Stimulated activated CD8-positive, alpha-beta memory T cell treated with anti-CD3 and anti-CD28 coated beads, Interleukin-7, amount 100 ng/mL, for 48 hours (primary cell): ENCODE results near the gene UBR2.
A peak's percentile ranks its signal among the peaks of the same experiment; 100 is the strongest.

Experiments
- DNase-seq, 2 donors: peaks; one replicate each; pipeline ENCODE4 v3.0.0-alpha.2; 2020; ENCODE audit warnings: low read depth in 1 of 2; ENCODE audit errors: extremely low read depth in 1 of 2

The UBR2 gene

DNA sequence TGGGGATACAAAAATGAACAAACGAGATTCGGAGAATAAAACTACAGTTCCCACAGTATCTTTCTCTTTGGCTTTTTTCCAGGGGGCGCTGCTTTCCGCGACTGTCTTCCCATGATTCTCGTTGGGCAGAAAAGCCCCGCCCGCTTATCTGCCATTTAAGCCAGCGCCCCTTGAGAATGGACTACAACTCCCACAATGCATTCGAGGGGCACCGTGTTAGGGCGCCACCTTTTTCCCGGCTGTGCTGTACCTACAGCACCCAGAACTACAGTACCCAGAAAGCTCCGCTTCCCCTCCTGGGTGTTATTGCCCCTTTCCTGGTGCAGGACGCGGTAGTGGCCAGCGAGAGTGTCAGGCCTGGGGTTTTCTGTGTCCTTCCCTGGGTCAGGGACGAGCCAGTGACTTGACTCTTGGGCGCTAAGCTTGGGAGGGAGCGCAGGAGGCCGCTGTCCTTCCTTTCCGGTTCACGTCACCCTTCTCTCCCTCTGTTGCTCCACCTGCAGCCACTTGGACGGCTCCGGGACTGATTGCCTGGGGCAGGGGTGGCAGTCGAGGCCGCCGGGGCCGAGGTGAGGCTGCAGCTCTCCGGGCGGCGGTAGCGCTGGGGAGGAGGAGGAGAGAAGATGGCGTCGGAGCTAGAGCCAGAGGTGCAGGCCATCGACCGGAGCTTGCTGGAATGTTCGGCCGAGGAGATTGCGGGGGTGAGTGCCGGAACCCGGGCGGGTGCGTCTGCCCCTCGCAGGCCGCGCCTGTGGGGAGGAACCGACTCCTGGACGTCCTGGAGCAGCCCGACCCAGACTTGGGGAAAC lies at the start of gene UBR2:
TSS of gene UBR2 (plus strand) at position 333 of the 809 bp plus-strand sequence. CDS start at position 624, 291 bp downstream.
- peak; percentile 78 to 94 for DNase-seq

- no peak for DNase-seq
Observed at GRCh38 chr6:42514745-42515144, 49.1 kb upstream of the UBR2 start.

GRCh38 chr6:42519779-42520178 lies 44.0 kb upstream of the UBR2 start:
- no peak for DNase-seq

DNA sequence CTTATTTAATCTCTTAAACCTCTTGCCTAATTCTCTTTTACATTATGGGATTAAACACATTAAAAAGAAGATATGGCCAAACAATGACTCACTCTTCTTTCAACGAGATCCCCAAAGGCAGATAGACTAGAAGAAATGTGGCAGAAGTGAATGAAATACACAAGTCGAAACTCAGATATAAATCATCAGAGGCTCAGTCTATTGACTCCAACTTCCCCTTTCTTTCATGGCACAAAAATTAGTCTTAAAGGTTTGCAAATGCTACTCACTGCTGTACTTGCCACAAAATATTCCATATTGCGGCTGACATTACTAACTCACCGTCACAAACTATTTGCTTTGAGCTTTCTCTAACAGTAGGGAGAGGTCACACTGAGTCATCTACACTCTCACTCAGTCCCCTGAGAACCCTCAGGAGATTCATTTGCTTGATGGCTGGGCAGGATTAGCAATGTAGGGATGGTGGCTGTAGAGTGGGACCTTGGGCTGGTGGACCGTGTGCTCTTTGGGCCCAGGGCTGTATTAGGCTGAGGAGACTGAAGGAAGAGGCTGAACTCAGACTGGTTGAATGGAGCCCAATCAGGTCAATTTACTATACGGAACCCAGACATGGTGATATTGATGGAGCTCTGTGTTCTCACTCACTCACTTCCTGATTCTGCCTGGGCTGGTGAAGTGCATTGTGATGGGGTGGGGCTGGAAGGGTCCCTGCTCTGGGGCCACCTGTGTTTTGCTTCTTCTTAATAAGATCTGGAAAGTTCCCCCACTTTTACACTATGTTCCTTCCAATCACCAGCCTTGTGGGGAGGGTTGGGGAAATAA lies 42.8 kb upstream of the UBR2 start:
- peak in 1 of 2 donors; percentile 21 for DNase-seq

GRCh38 chr6:42522036-42522435 lies 41.8 kb upstream of the UBR2 start:
- no peak for DNase-seq

- DNase-seq: no peak
Observed at GRCh38 chr6:42522942-42523814, 40.7 kb upstream of the UBR2 start.

GRCh38 chr6:42525206-42525605 lies 38.6 kb upstream of the UBR2 start:
- no peak for DNase-seq

DNA sequence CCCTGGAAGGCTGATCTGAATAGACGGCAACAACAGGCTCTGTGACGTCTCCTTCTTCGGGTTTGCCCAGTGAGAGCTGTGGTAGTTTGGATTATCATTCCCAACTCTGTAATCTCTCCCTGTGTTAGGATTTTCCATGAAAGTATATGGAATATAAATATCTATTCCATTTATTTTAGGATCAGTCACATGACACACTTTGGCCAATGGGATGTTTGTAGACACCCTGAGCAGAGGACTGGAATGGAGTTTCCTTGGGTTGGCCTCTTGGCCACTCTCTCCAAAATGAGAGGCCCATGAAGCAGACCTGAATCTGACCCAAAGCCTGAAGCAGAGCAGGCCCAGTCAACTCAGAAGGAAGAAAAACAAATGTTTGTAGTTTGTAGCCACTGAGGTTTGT lies 37.2 kb upstream of the UBR2 start:
- DNase-seq: no peak

DNA sequence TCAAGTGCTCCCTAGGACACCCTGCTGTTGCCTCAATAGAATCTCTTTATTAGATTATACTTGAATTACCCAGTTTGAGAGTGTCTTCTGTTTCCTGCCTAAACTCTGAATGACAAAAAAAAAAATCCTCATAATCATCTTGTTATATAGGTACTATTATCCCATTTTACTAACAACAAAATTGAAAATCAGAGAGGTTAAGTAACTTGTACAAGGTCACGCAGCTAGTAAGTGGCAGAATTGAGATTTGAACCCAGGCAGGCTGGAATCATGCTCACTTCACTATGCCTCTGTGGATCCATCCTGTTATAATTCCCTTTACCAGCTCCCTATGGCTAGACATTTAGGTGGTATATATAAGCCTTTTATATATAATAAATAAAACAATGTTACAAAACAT lies 36.6 kb upstream of the UBR2 start:
- no peak for DNase-seq

DNA sequence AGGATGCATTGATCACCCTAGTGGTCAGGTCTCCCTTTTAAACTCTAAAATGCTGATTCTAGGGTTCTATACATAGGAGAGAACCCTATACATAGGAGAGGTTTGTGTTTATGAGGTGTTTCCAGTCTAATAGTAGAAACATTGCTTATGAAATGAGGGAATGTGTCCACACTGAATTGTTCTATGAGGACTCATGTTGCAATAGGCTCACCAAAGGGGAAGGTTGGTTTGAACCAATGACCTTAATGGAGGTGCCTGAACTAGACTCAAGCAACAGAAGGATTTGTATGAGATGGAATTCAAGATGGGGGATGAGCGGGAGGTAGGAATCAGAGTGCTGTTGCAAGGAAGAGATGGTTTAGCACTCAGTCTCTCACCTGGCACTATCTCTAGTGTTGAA lies 33.5 kb upstream of the UBR2 start:
- DNase-seq: no peak

GRCh38 chr6:42530751-42531150 lies 33.1 kb upstream of the UBR2 start:
- no peak for DNase-seq

GRCh38 chr6:42532038-42532669 lies 31.7 kb upstream of the UBR2 start:
- DNase-seq: no peak

DNA sequence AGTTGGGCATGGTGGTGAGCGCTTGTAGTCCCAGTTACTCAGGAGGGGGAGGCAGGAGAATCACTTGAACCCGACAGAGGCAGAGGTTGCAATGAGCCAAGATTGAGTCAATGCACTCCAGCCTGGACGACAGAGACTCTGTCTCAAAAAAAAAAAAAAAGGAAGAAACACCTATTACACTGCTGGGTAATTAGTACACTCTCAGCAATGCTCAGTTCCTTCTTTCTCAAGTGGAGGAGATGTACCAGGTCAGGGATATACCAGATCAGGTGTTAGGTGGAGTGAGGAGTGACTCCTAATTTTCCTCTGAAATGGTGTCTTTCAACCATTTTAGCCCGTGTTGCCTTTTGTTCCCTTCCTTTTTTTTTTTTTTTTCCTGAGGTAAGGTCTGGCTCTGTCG lies 30.0 kb upstream of the UBR2 start:
- no peak for DNase-seq

DNA sequence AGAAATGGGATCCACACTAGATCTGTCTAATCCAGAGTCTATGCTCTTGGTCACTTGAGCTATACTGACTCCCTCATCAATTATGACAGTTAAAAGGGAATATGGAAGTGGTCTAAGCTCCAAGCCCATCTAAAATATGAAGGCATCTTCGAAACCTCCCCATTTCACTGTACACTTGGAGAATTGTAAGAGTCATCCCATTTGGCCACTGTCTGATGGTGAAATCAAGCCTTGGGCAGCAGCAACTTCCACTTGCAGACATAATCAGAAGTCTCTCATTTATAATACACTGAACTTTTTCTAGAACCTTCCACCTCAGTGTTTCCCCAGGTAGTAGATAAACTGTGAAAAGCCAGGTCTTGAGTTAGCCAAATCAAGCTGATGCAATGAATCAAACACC lies 26.3 kb upstream of the UBR2 start:
- DNase-seq: no peak

- no peak for DNase-seq
Observed at GRCh38 chr6:42539135-42539534, 24.7 kb upstream of the UBR2 start.

DNA sequence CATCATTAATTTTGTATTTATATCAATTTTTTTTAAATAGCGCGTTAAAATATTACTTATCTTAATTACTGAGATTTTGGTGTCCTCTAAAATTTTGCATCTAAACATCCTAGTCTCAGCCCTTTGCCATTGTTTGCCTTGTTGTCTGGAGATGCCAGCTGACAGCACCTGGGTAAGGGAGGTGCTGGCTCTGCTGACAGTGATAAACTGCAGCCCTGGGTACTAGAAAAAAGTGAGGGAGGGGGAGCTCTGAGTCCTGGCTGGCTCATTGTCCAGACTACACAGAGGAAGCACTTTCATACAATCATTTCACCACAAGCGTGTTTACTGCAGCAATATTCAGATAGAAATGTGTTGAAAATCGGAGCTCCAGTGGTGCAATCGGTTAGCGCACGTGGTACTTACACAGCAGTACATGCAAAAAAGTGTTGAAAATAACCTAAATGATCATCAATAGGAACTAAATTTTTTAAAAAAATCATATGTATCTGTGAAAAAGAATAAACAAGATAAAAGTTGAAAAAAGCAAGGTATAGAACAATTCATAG lies 18.5 kb upstream of the UBR2 start:
- DNase-seq: no peak

DNA sequence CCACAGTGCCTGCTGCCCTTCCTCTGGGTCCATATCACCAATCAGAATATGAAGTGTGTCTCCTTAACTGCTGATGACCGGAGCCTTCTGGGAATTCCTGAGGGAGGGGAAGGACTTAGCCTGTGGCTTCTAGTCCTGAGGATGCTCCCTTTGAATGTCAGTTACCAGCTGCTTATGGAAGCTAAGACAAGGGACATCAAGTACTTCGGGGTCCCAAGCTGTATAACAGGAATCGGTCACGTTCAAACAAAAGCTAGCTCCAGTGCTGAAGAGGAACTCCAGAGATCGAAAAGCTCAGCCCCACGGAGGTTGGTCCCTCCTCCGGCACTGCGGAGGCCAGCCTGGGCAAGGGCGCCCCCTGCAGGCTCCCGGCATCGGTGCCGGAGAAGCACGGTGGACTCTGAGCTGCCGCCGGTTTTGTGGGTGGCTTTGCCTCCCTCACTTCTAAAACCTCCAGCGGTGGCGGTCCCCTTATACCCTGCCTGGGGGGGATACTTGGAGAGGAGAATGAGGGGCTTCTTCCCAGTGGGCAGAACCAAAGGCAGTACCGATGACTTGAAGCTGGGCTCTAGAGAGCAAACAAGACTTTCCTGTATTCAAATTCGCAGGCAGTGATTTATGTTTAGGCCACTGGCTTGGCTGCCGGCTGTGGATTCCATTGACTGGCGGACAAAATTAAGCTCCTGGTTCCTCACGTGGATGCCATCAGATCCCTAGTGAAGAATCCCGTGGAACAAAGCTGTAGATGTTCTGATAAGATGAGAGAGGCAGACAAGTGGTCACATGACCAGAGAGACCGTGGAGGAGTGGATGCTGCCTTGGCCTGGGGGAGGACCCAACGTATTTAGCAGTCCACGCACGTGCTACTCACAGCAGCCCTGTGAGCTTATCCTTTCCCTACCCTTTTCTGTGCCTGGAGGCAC lies 16.2 kb upstream of the UBR2 start:
- DNase-seq: peak; percentile 74 to 77

DNA sequence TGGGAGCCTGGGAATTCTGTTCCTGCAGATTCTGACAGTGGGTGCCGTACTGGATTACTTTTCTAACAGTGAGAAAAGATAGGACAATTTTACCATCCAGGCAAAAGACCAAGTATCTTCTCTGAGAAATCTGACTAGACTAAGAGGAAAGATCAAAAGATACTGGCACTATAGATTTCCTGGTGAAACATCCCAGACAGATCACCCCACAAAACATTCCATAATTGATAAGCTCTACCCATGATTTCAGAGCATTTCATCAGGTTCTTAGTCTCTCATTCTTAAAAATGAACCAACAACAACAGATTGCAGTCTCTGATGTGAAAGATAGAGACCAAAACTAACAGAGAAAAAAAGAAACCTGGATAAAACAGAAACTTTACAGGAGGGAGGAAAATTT lies 13.6 kb upstream of the UBR2 start:
- no peak for DNase-seq

DNA sequence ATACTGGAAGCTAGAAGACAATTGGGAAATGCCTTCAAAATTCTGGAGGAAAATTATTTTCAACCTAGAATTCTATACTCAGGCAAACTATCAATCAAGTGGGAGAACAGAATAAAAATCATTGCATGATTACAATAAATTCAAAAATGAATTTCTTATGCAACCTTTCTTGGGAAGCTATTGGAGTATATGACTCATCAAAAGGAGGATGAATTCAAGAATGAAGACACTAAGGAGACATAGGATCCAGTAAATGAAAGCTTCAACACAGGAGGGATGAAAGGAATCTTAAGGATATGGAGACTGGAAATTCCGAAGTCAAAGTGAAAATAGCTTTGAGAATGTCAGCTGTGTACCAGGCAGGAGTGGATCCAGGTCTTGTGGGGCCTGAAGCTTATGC lies 12.6 kb upstream of the UBR2 start:
- DNase-seq: no peak
